Ishikawa (cell line): ENCODE results near the gene PPP1R3F.

Experiments
- CEBPB ChIP-seq: IDR thresholded peaks from 2 replicates; pipeline ENCODE4 v1.6.1; 2012
- EP300 ChIP-seq: IDR thresholded peaks from 2 replicates; pipeline ENCODE4 v1.6.1; 2012; ENCODE audit warnings: borderline replicate concordance
- MAX ChIP-seq: IDR thresholded peaks from 2 replicates; pipeline ENCODE4 v1.6.1; 2012
- RAD21 ChIP-seq: IDR thresholded peaks from 2 replicates; pipeline ENCODE4 v1.6.1; 2012; ENCODE audit warnings: low read depth
- REST ChIP-seq: IDR thresholded peaks from 2 replicates; pipeline ENCODE4 v1.6.1; 2012; ENCODE audit warnings: low read depth, mild to moderate bottlenecking
- TAF1 ChIP-seq: IDR thresholded peaks from 2 replicates; pipeline ENCODE4 v1.6.1; 2012; ENCODE audit warnings: low read depth, mild to moderate bottlenecking
- YY1 ChIP-seq: IDR thresholded peaks from 2 replicates; pipeline ENCODE4 v1.6.1; 2012; ENCODE audit warnings: low read depth
- ZBTB7A ChIP-seq: IDR thresholded peaks from 2 replicates; pipeline ENCODE4 v1.6.1; 2012; ENCODE audit warnings: low read depth
- TF ChIP-seq, protein P1 (sequence below): IDR thresholded peaks from 2 replicates; pipeline ENCODE4 v1.6.1; 2012

DNA sequence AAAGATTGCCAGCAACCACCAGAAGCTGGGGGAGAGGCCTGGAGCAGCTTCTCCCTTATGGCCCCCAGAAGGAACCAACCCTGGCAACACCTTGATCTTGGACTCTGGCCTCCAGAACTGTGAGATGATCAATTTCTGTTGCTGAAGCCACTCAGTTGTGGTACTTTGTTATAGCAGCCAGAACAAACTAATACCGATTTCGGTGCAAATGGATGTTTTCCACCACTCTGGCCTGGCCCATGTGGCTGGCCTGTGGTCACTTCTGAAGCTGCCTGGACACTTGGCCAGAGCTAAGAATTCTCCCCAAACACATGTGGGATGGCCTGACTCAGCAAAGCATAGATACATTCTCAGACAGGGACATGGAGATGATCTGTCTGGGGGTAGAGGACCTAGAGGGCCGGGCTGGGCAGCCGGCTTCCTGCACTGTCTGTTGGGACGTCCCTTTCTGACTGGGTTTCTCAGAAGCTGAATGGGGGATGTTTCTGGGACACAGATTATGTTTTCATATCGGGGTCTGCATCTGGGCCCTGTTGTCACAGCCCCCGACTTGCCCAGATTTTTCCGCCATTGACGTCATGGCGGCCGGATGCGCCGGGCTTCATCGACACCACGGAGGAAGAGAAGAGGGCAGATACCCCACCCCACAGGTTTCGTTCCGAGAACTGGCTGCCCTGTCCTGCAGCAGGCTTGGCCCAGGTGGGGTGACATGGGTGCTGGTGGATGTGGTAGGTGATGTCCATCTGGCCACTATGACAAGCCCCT is 9.2 kb upstream of the PPP1R3F start:
- TF ChIP-seq, protein P1, sequence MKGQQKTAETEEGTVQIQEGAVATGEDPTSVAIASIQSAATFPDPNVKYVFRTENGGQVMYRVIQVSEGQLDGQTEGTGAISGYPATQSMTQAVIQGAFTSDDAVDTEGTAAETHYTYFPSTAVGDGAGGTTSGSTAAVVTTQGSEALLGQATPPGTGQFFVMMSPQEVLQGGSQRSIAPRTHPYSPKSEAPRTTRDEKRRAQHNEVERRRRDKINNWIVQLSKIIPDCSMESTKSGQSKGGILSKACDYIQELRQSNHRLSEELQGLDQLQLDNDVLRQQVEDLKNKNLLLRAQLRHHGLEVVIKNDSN: no peak
- TF ChIP-seq TAF1 (no peak), RAD21 (no peak), EP300 (no peak), YY1 (no peak), ZBTB7A (no peak), CEBPB (no peak), REST (no peak), MAX (no peak)
